NCI-H748 treated with DMSO at 0.1 percent for 48 hours (cell line): ENCODE data around the gene BCL11A.

Source experiments
- DNase-seq: peaks from one replicate; lab custom pipeline; 2025; lab: John Stamatoyannopoulos, UW

BCL11A gene

DNA sequence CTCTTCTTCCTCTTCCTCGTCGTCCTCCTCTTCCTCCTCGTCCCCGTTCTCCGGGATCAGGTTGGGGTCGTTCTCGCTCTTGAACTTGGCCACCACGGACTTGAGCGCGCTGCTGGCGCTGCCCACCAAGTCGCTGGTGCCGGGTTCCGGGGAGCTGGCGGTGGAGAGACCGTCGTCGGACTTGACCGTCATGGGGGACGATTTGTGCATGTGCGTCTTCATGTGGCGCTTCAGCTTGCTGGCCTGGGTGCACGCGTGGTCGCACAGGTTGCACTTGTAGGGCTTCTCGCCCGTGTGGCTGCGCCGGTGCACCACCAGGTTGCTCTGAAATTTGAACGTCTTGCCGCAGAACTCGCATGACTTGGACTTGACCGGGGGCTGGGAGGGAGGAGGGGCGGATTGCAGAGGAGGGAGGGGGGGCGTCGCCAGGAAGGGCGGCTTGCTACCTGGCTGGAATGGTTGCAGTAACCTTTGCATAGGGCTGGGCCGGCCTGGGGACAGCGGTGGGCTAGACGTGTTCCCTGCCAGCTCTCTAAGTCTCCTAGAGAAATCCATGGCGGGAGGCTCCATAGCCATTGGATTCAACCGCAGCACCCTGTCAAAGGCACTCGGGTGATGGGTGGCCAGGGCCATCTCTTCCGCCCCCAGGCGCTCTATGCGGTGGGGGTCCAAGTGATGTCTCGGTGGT is 91.9 kb downstream of the BCL11A start:
- DNase-seq, result no peak

GRCh38 chr2:60460577-60461420 is 92.7 kb downstream of the BCL11A start:
- DNase-seq, result no peak

DNA sequence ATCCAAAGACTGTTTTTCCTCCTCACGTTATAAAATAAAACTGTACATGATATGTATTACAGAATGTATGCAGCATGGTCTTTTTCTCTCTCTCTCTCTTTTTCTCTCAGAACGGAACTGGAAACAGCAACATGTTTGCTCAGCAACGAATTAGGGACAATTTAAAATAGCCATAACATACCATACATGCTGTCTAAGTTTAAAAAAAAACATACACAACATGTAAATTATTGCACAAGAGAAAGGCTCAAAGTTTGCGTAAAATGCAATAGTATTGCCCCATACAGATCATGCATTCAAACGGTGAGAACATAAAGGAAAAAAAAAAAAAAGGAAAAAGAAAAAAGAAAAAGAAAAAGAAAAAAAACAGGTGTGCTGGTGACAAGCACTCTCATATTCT is 93.6 kb downstream of the BCL11A start:
- DNase-seq, result no peak

- DNase-seq, result no peak
These were observed 97.2 kb downstream of the BCL11A start for GRCh38 chr2:60456115-60456770.

DNA sequence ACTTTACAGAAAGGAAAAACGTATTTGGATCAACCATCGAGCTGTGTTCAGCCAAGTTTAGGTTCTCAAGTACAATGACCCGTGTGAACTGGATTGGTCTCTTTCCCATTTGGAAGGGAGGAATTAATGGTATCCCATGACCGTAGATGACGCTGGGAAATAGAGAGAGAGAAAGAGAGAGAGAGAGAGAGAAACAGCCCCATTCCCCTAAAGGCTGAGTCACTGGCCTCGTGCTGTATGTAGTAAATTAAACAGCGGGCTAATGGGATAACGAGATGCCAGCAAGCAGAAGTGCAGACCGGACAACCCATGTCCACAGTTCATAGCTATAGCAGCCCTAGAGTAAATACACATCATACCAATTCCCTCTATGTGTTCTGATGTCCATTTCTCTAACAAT is 99.6 kb downstream of the BCL11A start:
- no peak for DNase-seq

- DNase-seq, result no peak
These were observed 100.2 kb downstream of the BCL11A start for GRCh38 chr2:60453301-60453700.

DNA sequence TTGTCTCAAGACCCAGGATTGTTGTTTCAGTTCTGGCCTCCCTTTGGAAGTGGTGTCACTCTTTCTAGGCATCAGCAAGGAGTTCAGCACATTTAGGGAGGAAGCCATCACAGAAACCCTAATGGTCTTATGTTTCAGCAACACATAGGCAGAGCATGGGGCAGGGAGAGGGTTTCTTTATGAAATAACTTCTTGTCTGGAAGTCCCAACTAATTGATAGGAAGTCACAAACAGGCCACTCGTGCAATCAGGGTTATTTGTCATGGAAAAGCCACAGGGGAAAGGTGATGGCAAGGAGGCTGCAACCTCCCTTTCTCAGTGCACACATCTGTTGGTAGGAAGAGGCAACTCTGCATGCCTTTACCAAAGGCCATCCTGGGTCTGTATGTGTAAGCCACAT is 103.0 kb downstream of the BCL11A start:
- DNase-seq, result no peak

- DNase-seq, result no peak
These were observed 105.5 kb downstream of the BCL11A start for GRCh38 chr2:60447943-60448342.

- DNase-seq, result no peak
These were observed 106.8 kb downstream of the BCL11A start for GRCh38 chr2:60446413-60447267.

DNA sequence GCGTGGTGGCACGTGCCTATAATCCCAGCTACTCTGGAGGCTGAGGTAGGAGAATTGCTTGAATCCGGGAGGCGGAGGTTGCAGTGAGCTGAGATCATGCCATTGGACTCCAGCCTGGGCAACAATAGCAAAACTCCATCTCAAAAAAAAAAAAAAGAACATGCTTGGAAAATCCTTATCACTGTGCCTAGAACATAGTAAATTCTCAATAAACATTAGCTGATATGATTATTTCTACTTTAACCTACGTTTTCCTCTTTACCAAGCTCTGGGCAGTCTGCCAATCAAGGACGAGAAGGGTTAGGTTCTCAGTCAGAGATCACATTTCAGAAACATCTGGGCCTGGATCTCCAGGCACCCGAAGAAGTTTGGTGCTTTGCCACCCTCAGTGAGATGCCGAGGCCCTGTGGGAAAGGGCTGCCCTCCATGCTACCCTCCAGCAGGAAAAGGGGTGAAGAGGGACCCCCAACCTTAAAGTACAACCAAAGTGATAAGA is 107.7 kb downstream of the BCL11A start:
- DNase-seq, result no peak

GRCh38 chr2:60442608-60443007 is 110.8 kb downstream of the BCL11A start:
- no peak for DNase-seq

- no peak for DNase-seq
These were observed 111.7 kb downstream of the BCL11A start for GRCh38 chr2:60441800-60442199.

- no peak for DNase-seq
These were observed 112.7 kb downstream of the BCL11A start for GRCh38 chr2:60440767-60441163.

GRCh38 chr2:60440079-60440766 is 113.2 kb downstream of the BCL11A start:
- no peak for DNase-seq

- DNase-seq, result no peak
These were observed 114.1 kb downstream of the BCL11A start for GRCh38 chr2:60439219-60439974.

DNA sequence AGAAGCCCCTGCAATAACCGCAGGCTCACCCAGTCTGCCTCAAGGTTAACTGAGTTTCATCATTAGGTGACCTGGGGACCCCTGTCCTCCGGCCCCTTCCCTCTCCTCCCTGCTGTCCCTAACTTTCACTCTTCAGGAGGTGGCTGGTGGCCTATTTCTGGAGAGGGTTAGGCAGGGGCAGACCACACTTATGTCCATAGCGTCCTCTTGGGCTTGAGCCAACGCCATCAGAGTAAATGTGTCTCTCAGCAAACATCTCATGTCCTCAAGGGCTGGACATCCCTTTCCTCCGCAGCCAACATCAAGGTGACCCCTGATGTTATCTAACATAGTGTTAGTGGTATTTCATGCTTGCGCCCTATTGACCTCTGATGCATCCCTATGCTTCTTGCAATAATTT is 114.8 kb downstream of the BCL11A start:
- DNase-seq, result no peak

GRCh38 chr2:60438131-60438530 is 115.3 kb downstream of the BCL11A start:
- DNase-seq, result no peak

GRCh38 chr2:60437080-60437696 is 116.3 kb downstream of the BCL11A start:
- DNase-seq, result no peak

DNA sequence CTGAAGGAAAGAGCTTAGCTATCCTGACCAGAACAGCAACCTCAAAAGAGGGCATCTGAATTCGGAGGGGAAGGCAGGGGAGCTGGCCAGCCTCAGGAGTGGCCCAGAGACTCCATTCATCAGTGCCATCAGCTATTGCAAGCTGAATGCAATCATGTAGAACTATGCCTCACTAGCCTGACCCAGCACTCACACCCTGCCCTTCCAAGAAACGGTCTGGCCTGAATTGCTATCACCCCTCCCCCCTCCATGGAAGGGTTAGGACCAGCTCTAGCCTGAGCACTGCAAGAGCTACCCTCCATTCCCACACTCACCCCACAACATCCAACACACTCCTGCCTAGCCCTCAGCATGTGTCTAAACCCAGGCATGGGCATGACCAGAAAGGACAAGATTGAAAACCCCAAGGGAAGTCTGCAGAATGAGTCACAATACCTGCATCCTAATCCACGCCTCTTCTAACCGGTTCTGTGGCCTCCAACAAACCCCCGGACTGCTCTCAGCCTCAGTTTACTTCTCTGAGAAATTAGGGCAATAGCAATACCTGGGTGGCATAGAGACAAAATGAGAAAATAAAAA is 120.3 kb downstream of the BCL11A start:
- DNase-seq, result no peak
